Keratinocyte (primary cell): ENCODE data around the gene HES2.

Experiments used
- CTCF ChIP-seq, 3 experiments: IDR thresholded peaks in 1 of 3; conservative IDR thresholded peaks in 1 of 3; optimal IDR thresholded peaks in 1 of 3; 2 replicates in 2 of 3; 3 replicates in 1 of 3; pipeline versions ENCODE3 to v1.5.1; 2011; ENCODE audit warnings: low read length in 3 of 3, mild to moderate bottlenecking in 3 of 3, moderate library complexity in 2 of 3, control low read depth in 1 of 3, inconsistent platforms in 1 of 3; ENCODE audit not compliant: insufficient read depth in 2 of 3; ENCODE audit errors: extremely low read depth in 1 of 3
- EZH2 ChIP-seq: IDR thresholded peaks from one replicate; pipeline ENCODE4 v1.6.1; 2012; ENCODE audit warnings: inconsistent platforms, mild to moderate bottlenecking, low read length, moderate library complexity

GRCh38 chr1:6399294-6399693, 20.4 kb downstream of the HES2 start:
- no peak for TF ChIP-seq CTCF (optimal IDR thresholded peaks at IDR 0.05 in 1 of 3, IDR thresholded peaks at IDR 0.05 in 1 of 3, conservative IDR thresholded peaks at IDR 0.05 in 1 of 3; ENCODE audit: extremely low read depth in 1 of 3, insufficient read depth in 2 of 3, low read length in 3 of 3)
- no peak for TF ChIP-seq EZH2
